ENCODE data around the gene SASH1.
"Not testable (repeated sequence)": the region's sequence is repeated elsewhere in the genome, so short reads cannot be mapped to it uniquely, and the experiment has no call there.

SASH1 gene

DNA sequence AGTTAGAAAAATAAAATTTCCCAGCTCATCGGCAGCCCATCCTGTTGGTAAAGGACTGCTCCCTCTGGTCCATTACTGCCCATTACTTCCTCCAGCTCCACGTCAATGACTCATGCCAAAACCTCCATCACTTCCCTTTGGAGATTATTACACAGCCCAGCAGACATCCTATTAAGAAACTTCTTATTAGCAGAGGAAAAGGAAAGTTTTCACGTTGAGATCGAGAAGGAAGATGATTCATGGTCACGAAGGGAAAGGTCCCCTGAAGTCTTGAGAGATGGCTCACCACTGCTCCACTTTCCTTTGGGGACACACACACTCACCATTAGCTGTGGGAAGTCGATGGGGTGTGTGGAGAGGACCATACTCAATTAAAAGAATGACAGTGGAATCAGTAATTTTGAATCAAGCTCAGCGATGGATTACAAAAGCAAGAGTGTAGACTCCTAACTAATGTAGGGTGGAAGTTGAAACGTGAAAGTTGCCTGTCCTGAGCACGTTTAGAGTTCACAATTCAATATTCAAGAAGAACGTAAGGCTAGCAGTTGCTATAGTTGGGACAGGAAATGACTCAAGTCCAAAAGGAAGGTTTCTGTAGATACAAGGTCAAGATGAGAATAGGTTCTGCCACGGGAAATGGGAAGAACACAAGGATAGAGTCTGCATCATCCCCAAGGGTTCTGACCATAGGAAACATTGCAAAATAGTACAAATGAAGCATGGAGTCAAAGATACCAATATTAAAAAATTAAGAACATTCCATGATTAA lies 21.6 kb downstream of the SASH1 start:
- DNase-seq (ENCODE audit: low read depth in 2 of 3, low spot score in 1 of 3) = no peak

- no peak for DNase-seq (ENCODE audit: low read depth in 2 of 3, low spot score in 1 of 3)
Measured at GRCh38 chr6:148365041-148365440, 22.4 kb downstream of the SASH1 start.

DNA sequence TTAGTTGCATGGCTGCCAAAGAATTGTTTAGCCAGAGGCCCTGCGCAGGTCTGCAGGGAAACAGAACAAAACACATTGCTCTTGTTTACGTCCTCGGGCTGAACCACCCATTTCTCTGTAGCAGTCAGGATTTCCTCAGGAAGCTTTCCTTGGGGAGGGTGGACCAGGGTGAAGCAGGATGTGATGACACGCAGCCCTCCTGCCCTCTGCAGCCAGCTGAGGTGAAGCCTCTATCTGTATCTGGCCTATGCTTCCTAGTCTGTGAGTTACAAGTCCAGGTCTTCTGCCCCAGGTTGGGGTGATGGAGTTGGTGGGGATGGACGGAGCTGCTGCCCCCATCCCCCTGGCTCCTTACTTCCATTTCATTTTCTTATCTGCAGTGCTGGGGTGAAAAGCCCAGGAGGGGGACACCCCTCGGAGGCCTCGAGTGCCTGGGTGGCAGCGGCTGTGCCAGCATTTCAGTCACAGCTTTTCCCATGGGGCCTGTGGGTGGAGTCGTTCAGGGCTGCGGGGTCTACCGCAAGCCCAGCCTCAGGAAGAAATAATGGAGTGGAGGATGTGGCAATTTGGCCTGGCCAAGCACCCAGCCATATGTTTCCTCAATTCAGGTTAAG lies 24.9 kb downstream of the SASH1 start:
- DNase-seq (ENCODE audit: low read depth in 2 of 3, low spot score in 1 of 3) = no peak

DNA sequence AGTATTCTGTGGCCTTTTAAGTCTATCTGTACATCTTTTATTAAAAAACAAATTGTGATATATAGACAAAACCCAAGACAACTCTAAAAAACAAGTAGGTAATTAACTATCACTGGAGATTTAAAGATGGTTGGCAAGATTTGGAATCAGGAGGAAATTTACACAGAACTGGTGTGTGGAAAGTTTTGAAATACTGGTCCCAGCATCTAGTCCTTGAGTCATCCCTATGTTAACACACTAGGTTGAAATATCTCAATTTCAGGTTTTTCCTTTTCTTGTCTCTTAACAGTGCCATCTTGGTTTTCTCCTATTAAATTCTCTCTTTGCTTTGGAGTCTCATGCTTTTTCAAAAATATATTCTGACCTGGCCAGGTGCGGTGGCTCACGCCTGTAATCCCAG lies 27.5 kb downstream of the SASH1 start:
- no peak for DNase-seq (ENCODE audit: low read depth in 2 of 3, low spot score in 1 of 3)

- no peak for DNase-seq (ENCODE audit: low read depth in 2 of 3, low spot score in 1 of 3)
Measured at GRCh38 chr6:148374040-148374774, 31.6 kb downstream of the SASH1 start.

GRCh38 chr6:148375401-148375800 lies 32.8 kb downstream of the SASH1 start:
- DNase-seq (ENCODE audit: low read depth in 2 of 3, low spot score in 1 of 3) = no peak

DNA sequence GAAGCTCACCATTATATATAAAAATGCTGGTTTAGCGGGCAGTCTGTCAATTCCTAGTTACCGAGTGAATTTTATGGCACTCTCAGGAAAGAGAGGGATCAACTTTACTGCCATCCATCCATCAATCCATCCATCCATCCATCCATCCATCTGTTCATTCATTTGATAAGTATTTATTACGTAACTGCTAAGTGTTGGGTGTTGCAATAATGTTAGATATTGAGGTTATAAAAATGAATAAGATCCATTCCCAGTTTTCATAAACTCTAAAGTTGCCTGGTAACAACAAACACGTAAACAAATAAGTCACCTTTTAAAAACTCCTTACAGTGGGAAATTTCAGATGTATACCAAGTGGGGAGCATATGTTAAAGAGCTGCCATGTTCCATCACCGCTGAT lies 36.8 kb downstream of the SASH1 start:
- no peak for DNase-seq (ENCODE audit: low read depth in 2 of 3, low spot score in 1 of 3)

DNA sequence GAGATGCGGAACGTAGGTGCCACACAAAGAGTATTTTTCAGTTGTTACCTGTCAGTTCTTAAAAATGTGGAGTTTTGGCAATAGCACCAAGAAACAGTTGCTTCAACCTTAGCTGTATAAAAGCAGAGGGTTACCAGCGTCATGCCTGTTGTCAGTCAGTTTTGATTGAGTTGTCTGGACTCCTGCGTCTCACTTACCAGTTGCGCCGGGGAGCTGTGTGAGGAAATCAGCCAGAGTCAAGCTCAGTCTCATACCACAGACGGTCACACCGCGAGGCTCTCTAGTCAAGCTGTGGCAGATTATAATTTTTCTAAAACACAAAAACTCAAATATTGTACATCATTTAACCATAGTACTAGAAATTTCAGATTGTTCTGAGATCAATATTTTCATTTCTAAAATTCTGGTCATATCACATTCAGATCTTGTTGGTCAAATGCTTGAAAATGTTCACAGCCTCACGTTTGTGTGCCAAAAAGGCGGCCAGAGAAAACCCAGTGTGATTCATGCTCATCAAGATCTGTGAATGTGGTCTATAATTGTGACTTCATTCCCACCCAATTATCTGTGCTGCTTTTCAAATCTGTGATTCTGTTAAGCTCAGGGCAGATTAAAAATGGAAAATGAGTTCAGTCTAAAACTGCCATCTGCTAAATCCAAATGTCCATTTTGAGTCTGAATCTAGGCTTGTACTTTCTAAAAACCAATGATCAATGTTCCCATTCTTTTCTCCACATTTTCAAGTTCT lies 37.5 kb downstream of the SASH1 start:
- no peak for DNase-seq (ENCODE audit: low read depth in 2 of 3, low spot score in 1 of 3)

- not testable (repeated sequence) for DNase-seq (ENCODE audit: low read depth in 2 of 3, low spot score in 1 of 3)
Measured at GRCh38 chr6:148382051-148382450, 39.4 kb downstream of the SASH1 start.

- no peak for DNase-seq (ENCODE audit: low read depth in 2 of 3, low spot score in 1 of 3)
Measured at GRCh38 chr6:148382861-148383260, 40.2 kb downstream of the SASH1 start.

DNA sequence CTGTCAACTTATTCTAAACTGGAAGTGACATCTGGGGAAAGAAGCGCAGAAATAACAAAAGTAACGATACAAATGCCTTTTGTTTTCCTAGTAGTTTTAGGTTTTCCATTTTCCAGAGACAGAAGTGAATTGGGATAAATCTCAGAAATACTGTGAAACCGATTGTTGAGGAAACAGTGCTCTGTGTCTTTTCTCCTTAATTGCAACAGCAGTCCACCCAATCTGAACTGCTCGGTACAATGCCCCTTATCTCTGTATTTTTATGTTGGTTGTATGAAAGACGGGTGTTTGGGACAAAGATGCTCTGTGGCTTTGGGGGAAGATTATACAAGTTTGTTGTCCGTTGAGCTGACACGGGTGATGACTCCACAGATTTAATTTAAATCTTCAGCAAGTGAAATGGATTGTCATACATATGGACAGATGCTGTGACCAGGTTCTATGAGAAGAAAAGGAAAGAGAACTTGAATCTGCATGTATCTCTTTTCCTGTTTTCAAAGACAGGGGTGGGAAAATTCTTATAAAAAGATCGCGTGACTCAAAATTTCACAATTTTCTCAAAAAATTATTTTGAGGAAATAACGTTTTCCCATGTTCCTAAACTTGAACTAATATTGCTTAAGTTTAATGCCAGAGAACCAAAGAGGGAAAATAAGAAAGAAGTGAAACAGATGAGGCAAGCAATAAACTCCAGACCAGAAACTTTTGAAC lies 41.2 kb downstream of the SASH1 start:
- no peak for DNase-seq (ENCODE audit: low read depth in 2 of 3, low spot score in 1 of 3)

- no peak for DNase-seq (ENCODE audit: low read depth in 2 of 3, low spot score in 1 of 3)
Measured at GRCh38 chr6:148385379-148385778, 42.7 kb downstream of the SASH1 start.

GRCh38 chr6:148388521-148388920 lies 45.9 kb downstream of the SASH1 start:
- no peak for DNase-seq (ENCODE audit: low read depth in 2 of 3, low spot score in 1 of 3)

DNA sequence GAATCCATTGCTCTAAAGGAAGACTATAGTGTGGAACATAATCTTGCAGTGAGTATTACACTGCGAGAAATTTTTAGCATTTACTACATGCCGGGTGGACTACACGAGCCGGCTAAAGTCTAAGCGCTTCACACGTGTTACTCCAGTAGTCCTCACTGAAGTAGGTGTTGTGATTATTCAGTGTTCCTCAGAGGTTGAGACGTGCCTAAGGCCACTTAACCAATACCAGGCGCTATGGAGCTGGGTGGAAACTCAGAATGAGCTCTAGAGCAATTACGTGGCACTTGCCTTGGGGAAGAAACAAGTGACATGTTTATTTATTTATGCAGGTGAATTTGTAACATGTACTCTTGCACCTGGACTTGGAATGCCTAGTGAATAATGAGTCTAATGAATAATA lies 46.4 kb downstream of the SASH1 start:
- no peak for DNase-seq (ENCODE audit: low read depth in 2 of 3, low spot score in 1 of 3)

- DNase-seq (ENCODE audit: low read depth in 2 of 3, low spot score in 1 of 3) = no peak
Measured at GRCh38 chr6:148389917-148390316, 47.3 kb downstream of the SASH1 start.

DNA sequence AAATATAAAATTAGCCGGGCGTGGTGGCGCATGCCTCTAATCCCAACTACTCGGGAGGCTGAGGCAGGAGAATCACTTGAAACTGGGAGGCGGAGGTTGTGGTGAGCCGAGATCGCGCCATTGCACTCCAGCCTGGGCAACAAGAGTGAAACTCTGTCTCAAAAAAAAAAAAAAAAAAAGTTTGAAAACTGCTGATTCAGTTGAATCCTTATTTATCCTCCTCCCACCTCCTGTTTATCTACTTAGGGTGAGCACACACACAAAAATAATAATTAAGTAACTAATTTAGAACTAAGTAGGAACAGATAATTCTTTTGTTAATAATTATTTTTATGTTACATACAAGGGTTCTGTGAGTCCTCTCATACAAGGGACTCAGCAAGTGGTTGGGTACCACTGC lies 49.5 kb downstream of the SASH1 start:
- DNase-seq (ENCODE audit: low read depth in 2 of 3, low spot score in 1 of 3) = not testable (repeated sequence)

- DNase-seq (ENCODE audit: low read depth in 2 of 3, low spot score in 1 of 3) = no peak
Measured at GRCh38 chr6:148392671-148393070, 50.0 kb downstream of the SASH1 start.

- no peak for DNase-seq (ENCODE audit: low read depth in 2 of 3, low spot score in 1 of 3)
Measured at GRCh38 chr6:148395583-148396101, 53.0 kb downstream of the SASH1 start.

GRCh38 chr6:148396411-148396810 lies 53.8 kb downstream of the SASH1 start:
- DNase-seq (ENCODE audit: low read depth in 2 of 3, low spot score in 1 of 3) = no peak

GRCh38 chr6:148396926-148397325 lies 54.3 kb downstream of the SASH1 start:
- DNase-seq (ENCODE audit: low read depth in 2 of 3, low spot score in 1 of 3) = no peak

DNA sequence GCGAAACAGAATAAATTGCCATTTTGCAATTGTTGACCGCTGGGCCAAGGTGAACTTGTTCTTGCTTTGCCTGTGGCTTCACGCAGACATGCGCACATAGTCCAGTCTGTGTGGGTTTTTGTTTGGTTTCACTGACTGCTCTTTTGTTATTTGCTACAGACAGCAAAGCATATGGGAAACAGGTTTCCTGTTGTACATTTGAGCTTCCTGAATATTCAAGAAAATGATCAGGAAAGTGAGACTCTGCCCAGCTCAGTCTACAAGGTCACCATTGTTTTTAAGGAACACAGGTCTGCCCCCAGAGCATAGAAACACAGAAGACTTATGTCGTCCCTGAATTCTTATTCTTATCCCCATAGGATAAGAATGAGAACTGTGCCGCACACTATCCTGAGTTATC lies 55.6 kb downstream of the SASH1 start:
- no peak for DNase-seq (ENCODE audit: low read depth in 2 of 3, low spot score in 1 of 3)
